MCF 10A (cell line): ENCODE measurements around the gene TEX44. TPM values are rescaled to one million over a fixed set of nuclear protein-coding genes. Genes with fewer than 3 reads are reported as not detected.

Source experiments
- Bru-seq: library from RNA; stranded (reverse); fragments of 400-500 nt; gene quantifications from one replicate; lab custom pipeline; 2021; lab: Mats Ljungman, UMichigan
- BruChase-seq, 2 experiments: library from RNA; stranded (reverse); fragments of 400-500 nt; gene quantifications; one replicate each; lab custom pipeline; 2021; lab: Mats Ljungman, UMichigan
- BruUV-seq: library from RNA; stranded (reverse); fragments of 400-500 nt; replicated peaks from 2 replicates; lab custom pipeline; 2021; lab: Mats Ljungman, UMichigan
- CTCF ChIA-PET: fragments of 300-600 bp; sonication (Branson Sonifier 250); formaldehyde crosslinking; extraction: SDS; loops from one replicate; lab custom pipeline; 2021; ENCODE audit warnings: antibody characterized with exemption, inconsistent platforms; lab: Yijun Ruan, JAX
- POLR2A ChIA-PET: fragments of 300-600, 350-650 bp; sonication (Branson Sonifier 250); formaldehyde crosslinking; extraction: SDS; loops from one replicate; lab custom pipeline; 2020; ENCODE audit warnings: antibody characterized with exemption, inconsistent platforms; lab: Yijun Ruan, JAX
- DNase-seq: peaks from one replicate; pipeline ENCODE4 v3.0.0-alpha.2; 2018; ENCODE audit not compliant: unreplicated experiment
- H3K27ac Mint-ChIP-seq: one replicate; pipeline ENCODE4 v1.8.0; 2022; ENCODE audit warnings: mild to moderate bottlenecking, low read depth, mixed read lengths; ENCODE audit not compliant: unreplicated experiment
- H3K27me3 Mint-ChIP-seq: one replicate; pipeline ENCODE4 v1.8.0; 2022; ENCODE audit warnings: mixed read lengths; ENCODE audit not compliant: insufficient read depth, unreplicated experiment
- H3K36me3 Mint-ChIP-seq: one replicate; pipeline ENCODE4 v1.8.0; 2022; ENCODE audit warnings: mild to moderate bottlenecking, moderate library complexity, mixed read lengths; ENCODE audit not compliant: insufficient read depth, unreplicated experiment
- H3K4me1 Mint-ChIP-seq: one replicate; pipeline ENCODE4 v1.8.0; 2022; ENCODE audit warnings: mixed read lengths; ENCODE audit not compliant: insufficient read depth, unreplicated experiment
- H3K4me3 Mint-ChIP-seq: one replicate; pipeline ENCODE4 v1.8.0; 2022; ENCODE audit warnings: mild to moderate bottlenecking, moderate library complexity, mixed read lengths; ENCODE audit not compliant: unreplicated experiment
- H3K9me3 Mint-ChIP-seq: one replicate; pipeline ENCODE4 v1.8.0; 2022; ENCODE audit warnings: mixed read lengths; ENCODE audit not compliant: unreplicated experiment
- intact Hi-C: fragments of 100-400 bp; cut with micrococcal nuclease; formaldehyde crosslinking; loops from 2 replicates; pipeline ENCODE4 v1.14.1; 2022
- long read RNA-seq: library from polyadenylated mRNA; stranded (forward); transcript quantifications from one replicate; pipeline ENCODE4 v2.0.0, GENCODE V29; 2022
- total RNA-seq: library from RNA; stranded (reverse); gene quantifications from 2 replicates; pipeline ENCODE4 v1.2.3, GENCODE V29; 2022
- TF ChIP-seq, protein P1 (sequence below): fragments of 200-600 bp; IDR thresholded peaks from one replicate; pipeline ENCODE4 v1.8.0; 2022; ENCODE audit warnings: antibody characterized with exemption, mild to moderate bottlenecking; ENCODE audit not compliant: unreplicated experiment

The TEX44 gene
- total RNA-seq (not detected in 2 replicates), Bru-seq, nascent RNA (not detected), BruChase-seq, experiment 1, labeled RNA remaining after a 6-hour chase (not detected), BruChase-seq, experiment 2, labeled RNA remaining after a 2-hour chase (not detected)
- long read RNA-seq = 0 reads

DNA sequence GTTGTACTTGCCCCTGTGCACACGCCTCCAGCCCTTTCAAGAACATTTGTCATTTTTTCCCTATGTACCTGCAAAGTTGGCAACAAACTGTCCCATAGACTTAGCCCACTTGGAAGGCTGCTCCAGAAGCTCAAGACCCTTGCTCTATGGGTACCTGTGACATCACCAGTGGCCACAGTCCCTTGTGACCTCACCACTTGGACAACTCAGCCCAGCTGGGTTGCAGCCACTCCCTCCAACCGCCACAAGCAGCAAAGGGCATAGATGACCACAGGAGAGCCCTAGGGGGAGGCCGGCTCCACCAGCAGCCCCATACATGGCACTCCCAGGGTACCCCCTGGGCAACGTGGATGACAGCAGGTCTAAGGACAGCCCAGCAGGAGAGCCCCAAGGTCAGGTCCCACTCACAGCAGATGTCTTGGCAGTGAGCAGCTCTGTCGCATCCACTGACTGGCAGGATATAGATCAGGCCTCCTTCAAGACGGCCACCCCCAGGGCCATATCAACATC, at the start of gene TEX44:
Gene TEX44, plus strand, starts transcription at position 229 of the 510 bp plus-strand sequence. Its CDS starts 88 bp downstream, at position 317.
- Mint-ChIP-seq H3K36me3 (no peaks in the 10 kb centered on the region), H3K27ac (no peak within 1 kb of the TSS), H3K27me3 (no peaks in the 10 kb centered on the region), H3K4me1 (no peaks in the 10 kb centered on the region), H3K9me3 (no peaks in the 10 kb centered on the region), H3K4me3 (no peak within 1 kb of the TSS)
- DNase-seq = no peak
- BruUV-seq = no TSS peak
- intact Hi-C loops = no loop called here
- TF ChIP-seq, protein P1, sequence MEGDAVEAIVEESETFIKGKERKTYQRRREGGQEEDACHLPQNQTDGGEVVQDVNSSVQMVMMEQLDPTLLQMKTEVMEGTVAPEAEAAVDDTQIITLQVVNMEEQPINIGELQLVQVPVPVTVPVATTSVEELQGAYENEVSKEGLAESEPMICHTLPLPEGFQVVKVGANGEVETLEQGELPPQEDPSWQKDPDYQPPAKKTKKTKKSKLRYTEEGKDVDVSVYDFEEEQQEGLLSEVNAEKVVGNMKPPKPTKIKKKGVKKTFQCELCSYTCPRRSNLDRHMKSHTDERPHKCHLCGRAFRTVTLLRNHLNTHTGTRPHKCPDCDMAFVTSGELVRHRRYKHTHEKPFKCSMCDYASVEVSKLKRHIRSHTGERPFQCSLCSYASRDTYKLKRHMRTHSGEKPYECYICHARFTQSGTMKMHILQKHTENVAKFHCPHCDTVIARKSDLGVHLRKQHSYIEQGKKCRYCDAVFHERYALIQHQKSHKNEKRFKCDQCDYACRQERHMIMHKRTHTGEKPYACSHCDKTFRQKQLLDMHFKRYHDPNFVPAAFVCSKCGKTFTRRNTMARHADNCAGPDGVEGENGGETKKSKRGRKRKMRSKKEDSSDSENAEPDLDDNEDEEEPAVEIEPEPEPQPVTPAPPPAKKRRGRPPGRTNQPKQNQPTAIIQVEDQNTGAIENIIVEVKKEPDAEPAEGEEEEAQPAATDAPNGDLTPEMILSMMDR = no peak
- ChIA-PET POLR2A (interaction anchor here (0.6 kb wide), 1 partner anchor 945 kb away, joined by 3 read pairs; no protein-coding TSS in a partner anchor), CTCF (no interaction called here)

DNA sequence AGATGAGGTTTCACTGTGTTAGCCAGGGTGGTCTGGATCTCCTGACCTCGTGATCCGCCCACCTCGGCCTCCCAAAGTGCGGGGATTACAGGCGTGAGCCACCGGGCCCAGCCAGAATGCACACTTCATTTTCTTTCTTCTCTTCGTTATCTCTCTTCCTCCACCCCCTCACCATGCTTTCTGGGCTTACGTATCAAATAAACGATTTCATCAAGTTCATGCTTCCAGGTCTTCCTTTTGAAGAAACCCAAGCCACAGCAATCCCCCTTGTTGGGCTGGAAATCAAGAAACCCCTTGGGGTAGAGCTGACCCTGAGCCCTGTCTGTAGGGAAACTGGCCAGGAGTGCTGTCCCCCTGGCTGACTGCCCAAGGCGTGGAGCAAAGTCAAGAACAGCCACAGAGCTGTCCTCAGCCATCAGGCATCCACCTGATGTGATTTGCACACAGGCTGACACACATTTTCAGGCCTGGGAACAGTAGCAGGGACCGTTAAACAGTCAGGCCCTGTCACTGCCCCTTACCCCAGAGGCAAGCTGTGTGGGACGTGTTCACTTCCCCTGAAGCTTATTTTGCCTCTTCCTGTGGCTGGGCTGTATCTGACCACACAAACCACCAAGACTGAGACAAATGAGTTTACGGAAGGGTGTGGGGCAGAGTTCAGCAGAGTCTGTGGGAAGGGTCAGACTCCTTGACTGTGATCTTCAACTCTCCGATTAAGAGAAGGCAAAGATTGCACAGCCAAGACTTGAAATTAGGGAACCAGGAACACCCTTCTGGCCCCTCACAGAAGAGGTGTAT, 47.4 kb upstream of the TEX44 start:
- CTCF ChIA-PET = interaction anchor here (0.7 kb wide), 2 partner anchors 27 to 274 kb away, joined by 4 read pairs; no protein-coding TSS in a partner anchor
- DNase-seq = no peak
- no peaks in the 10 kb centered on the region for H3K36me3 Mint-ChIP-seq
- intact Hi-C loops = no loop called here
- no TSS peak for BruUV-seq
- H3K4me1 Mint-ChIP-seq = no peaks in the 10 kb centered on the region
- TF ChIP-seq, protein P1 = no peak
- POLR2A ChIA-PET = no interaction called here
- H3K9me3 Mint-ChIP-seq = no peaks in the 10 kb centered on the region
- H3K4me3 Mint-ChIP-seq = no peak overlapping the region
- H3K27me3 Mint-ChIP-seq = no peaks in the 10 kb centered on the region
- H3K27ac Mint-ChIP-seq = no peak overlapping the region

DNA sequence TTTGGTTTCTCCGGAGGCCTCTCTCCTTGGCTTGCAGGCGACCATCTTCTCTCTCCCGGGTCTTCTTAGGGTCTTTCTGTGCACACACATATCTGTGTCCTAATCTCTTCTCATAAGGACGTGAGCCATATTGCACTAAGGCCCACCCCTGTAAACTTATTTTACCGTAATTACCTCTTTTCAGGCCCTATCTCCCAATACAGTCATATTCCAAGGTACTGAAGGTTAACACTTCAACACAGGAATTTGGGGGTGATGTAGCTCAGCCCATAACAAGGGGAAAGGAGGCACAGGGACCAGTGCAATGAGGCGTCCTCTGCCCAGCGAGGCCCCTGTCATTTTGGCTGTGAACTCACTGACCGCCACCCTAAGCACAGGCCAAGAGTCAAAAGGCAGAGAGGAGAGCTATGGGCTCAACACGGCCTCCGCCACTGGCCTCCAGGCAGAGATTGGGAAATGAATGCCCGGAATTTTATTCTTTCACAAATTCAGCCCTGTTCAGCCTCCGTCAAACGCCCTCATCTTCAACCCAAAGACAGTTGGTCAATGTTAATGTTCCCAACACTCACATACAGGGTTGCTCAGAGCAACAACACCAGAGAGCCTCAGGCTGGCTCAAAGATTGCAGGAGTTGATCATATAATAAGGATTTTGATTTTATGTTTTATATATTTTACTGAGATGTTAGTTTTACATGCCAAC, 46.5 kb upstream of the TEX44 start:
- Mint-ChIP-seq H3K36me3 (no peaks in the 10 kb centered on the region), H3K4me3 (no peak overlapping the region), H3K9me3 (no peaks in the 10 kb centered on the region), H3K27ac (no peak overlapping the region), H3K4me1 (no peaks in the 10 kb centered on the region), H3K27me3 (no peaks in the 10 kb centered on the region)
- POLR2A ChIA-PET = no interaction called here
- TF ChIP-seq, protein P1 = no peak
- intact Hi-C loops = no loop called here
- no peak for DNase-seq
- CTCF ChIA-PET = interaction anchor here (0.5 to 1.5 kb wide), 5 partner anchors 11 to 210 kb away, joined by 3 to 5 read pairs (median 4); no protein-coding TSS in a partner anchor
- BruUV-seq = no TSS peak
